Measurements from ENCODE around the gene MOSPD2.

Gene MOSPD2

GRCh38 chrX:14837155-14837554 lies 36.1 kb upstream of the MOSPD2 start:
- no peak for TF ChIP-seq CTCF (IDR thresholded peaks at IDR 0.05; ENCODE audit: control extremely low read depth, extremely low read depth, low read depth, missing control alignments)
- CTCF ChIA-PET = no interaction called here
- peak; percentile 5 for DNase-seq (ENCODE audit: extremely low spot score)
- POLR2A ChIA-PET = no interaction called here

- TF ChIP-seq CTCF (IDR thresholded peaks at IDR 0.05; ENCODE audit: control extremely low read depth, extremely low read depth, low read depth, missing control alignments) = no peak
- POLR2A ChIA-PET = no interaction called here
- DNase-seq (ENCODE audit: extremely low spot score) = no peak
- CTCF ChIA-PET = no interaction called here
Observed at GRCh38 chrX:14843666-14844065, 29.6 kb upstream of the MOSPD2 start.

- POLR2A ChIA-PET = no interaction called here
- DNase-seq (ENCODE audit: extremely low spot score) = no peak
- TF ChIP-seq CTCF (IDR thresholded peaks at IDR 0.05; ENCODE audit: control extremely low read depth, extremely low read depth, low read depth, missing control alignments) = no peak
- CTCF ChIA-PET = no interaction called here
Observed at GRCh38 chrX:14851526-14851925, 21.7 kb upstream of the MOSPD2 start.

GRCh38 chrX:14864631-14865030 lies 8.6 kb upstream of the MOSPD2 start:
- POLR2A ChIA-PET = no interaction called here
- CTCF ChIA-PET = no interaction called here
- TF ChIP-seq CTCF (IDR thresholded peaks at IDR 0.05; ENCODE audit: control extremely low read depth, extremely low read depth, low read depth, missing control alignments) = no peak
- no peak for DNase-seq (ENCODE audit: extremely low spot score)

GRCh38 chrX:14865201-14865600 lies 8.0 kb upstream of the MOSPD2 start:
- DNase-seq (ENCODE audit: extremely low spot score) = no peak
- ChIA-PET POLR2A (no interaction called here), CTCF (no interaction called here)
- TF ChIP-seq CTCF (IDR thresholded peaks at IDR 0.05; ENCODE audit: control extremely low read depth, extremely low read depth, low read depth, missing control alignments) = no peak

- no peak for TF ChIP-seq CTCF (IDR thresholded peaks at IDR 0.05; ENCODE audit: control extremely low read depth, extremely low read depth, low read depth, missing control alignments)
- CTCF ChIA-PET = no interaction called here
- POLR2A ChIA-PET = no interaction called here
- no peak for DNase-seq (ENCODE audit: extremely low spot score)
Observed at GRCh38 chrX:14871767-14872166, 1.5 kb upstream of the MOSPD2 start.

GRCh38 chrX:14872355-14872754 lies 866 bp upstream of the MOSPD2 start:
- TF ChIP-seq CTCF (IDR thresholded peaks at IDR 0.05; ENCODE audit: control extremely low read depth, extremely low read depth, low read depth, missing control alignments) = no peak
- ChIA-PET POLR2A (no interaction called here), CTCF (no interaction called here)
- no peak for DNase-seq (ENCODE audit: extremely low spot score)
